Esophagus mucosa (tissue), 1 donor: Measurements from ENCODE around the gene DISP3. TPM values are rescaled to one million over a fixed set of nuclear protein-coding genes. Genes with fewer than 3 reads are reported as not detected.
"Not testable (repeated sequence)": the region's sequence is repeated elsewhere in the genome, so short reads cannot be mapped to it uniquely, and the experiment has no call there.

Experiments
- ATAC-seq: fragments of 200-7000 bp; cut with Tn5 transposase; one replicate; pipeline ENCODE4 v1.9.1; 2020
- total RNA-seq: library from RNA; stranded (reverse); gene quantifications from one replicate; pipeline ENCODE4 v1.2.4, GENCODE V29; 2023
- donor health status: DM: yes; HTN: yes; CAD: no.

DISP3 gene
- total RNA-seq, 1 donor from 2014 or later = not detected

DNA sequence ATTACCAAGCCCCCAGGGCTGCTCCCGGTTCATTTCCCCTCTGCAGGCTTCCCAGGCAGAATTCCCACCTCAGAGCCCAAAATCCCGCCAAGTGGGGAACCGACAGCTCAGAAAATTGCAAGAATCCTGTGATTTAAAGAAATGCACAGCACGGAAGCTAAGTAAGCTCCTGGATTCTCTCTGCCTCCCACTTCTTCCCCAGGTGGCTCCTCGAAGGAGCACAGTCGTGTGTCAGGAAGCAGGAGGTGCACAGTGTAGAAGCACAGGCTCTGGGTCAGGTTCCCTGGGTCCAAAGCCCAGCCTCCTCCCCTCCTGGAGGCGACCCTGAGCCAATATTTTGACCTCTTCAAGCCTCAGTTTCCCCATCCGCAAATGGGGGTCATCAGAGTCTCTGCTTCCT lies 100.6 kb downstream of the DISP3 start:
- no peak for ATAC-seq

DNA sequence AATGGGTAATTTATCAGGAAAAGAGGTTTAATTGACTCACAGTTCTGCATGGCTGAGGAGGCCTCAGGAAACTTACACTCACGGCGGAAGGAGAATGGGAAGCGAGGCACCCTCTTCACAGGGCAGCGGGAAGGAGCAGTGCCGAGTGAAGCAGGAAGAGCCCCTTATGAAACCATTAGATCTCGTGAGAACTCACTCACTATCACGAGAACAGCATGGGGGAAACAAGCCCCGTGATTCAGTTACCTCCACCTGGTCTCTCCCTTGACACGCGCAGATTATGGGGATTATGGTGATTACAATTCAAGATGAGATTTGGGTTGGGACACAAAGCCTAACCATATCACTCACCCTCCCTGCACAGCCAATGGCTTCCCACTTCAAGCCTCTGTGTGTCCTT lies 101.1 kb downstream of the DISP3 start:
- not testable (repeated sequence) for ATAC-seq

DNA sequence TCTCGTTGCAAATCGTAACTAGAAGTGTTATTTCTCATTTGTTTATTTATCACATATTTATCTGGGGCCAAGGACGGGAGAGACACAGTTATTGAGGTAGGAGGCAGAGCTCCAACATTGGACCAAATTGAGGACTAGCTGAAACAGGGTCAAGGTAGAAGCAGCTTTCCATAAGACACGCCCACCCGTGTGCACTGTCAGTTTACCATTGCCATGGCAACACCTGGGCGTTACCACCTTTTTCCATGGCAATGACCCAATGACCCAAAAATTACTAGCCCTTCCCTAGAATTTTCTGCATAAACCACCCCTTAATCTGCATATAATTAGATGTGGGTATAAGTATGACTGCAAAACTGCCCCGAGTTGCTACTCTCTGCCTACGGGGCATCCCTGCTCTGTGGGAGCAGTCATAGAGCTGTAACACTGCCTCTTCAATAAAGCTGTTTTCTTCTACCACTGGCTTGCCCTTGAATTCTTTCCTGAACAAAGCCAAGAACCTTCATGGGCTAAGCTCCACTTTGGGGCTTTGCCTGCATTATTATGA lies 102.6 kb downstream of the DISP3 start:
- ATAC-seq = no peak

DNA sequence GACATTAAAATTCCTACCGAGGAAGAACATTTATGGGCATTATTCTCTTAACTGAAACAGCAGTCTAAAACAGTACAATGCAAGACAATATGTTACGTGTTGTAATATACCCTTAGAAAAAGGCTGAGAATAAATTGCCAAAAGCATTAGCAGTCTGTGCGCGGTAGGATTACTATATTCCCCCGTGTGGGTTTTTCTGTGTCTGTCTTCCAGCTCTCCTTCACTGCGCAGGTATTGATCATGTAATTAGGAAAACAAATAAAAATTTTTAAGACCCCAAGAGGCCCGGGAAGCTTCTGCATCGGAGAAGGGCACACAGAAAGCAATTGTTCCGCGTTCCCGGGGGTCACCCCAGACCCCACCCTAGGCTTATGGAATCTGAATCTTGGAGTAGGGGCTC lies 106.4 kb downstream of the DISP3 start:
- ATAC-seq = no peak

Other genes starting within 250 kb of the DISP3 start
- gene MTOR, start 216.6 kb upstream of the DISP3 start, total RNA-seq = 24.0 TPM
- gene UBIAD1, start 206.0 kb upstream of the DISP3 start, total RNA-seq = 7.6 TPM
- gene FBXO2, start 175.3 kb downstream of the DISP3 start, total RNA-seq = 5.9 TPM
- gene FBXO44, start 175.7 kb downstream of the DISP3 start, total RNA-seq = 6.4 TPM
- gene FBXO6, start 185.0 kb downstream of the DISP3 start, total RNA-seq = 6.2 TPM
- 15.8 TPM for gene MAD2L2, start 202.0 kb downstream of the DISP3 start, total RNA-seq
- 0.04 TPM for gene DRAXIN, start 212.6 kb downstream of the DISP3 start, total RNA-seq